ENCODE data around the gene FAM153A.
"Not testable (repeated sequence)": the region's sequence is repeated elsewhere in the genome, so short reads cannot be mapped to it uniquely, and the experiment has no call there.

FAM153A gene

GRCh38 chr5:177782169-177782568, 530 bp downstream of the FAM153A start:
- not testable (repeated sequence) for H3K4me3 Mint-ChIP-seq; H3K27ac Mint-ChIP-seq; H3K27me3 Mint-ChIP-seq (ENCODE audit: low read depth); H3K9me3 Mint-ChIP-seq; H3K36me3 Mint-ChIP-seq (ENCODE audit: low read depth); H3K4me1 Mint-ChIP-seq (ENCODE audit: low read depth)

GRCh38 chr5:177771206-177771605, 11.5 kb downstream of the FAM153A start:
- H3K36me3 Mint-ChIP-seq (ENCODE audit: low read depth); H3K4me1 Mint-ChIP-seq (ENCODE audit: low read depth); H3K27ac Mint-ChIP-seq; H3K4me3 Mint-ChIP-seq; H3K9me3 Mint-ChIP-seq; H3K27me3 Mint-ChIP-seq (ENCODE audit: low read depth): not testable (repeated sequence)

GRCh38 chr5:177770646-177771045, 12.1 kb downstream of the FAM153A start:
- not testable (repeated sequence) for H3K4me1 Mint-ChIP-seq (ENCODE audit: low read depth); H3K9me3 Mint-ChIP-seq; H3K36me3 Mint-ChIP-seq (ENCODE audit: low read depth); H3K4me3 Mint-ChIP-seq; H3K27ac Mint-ChIP-seq; H3K27me3 Mint-ChIP-seq (ENCODE audit: low read depth)

- H3K27me3 Mint-ChIP-seq (ENCODE audit: low read depth); H3K9me3 Mint-ChIP-seq; H3K36me3 Mint-ChIP-seq (ENCODE audit: low read depth); H3K4me3 Mint-ChIP-seq; H3K4me1 Mint-ChIP-seq (ENCODE audit: low read depth); H3K27ac Mint-ChIP-seq: not testable (repeated sequence)
Measured at GRCh38 chr5:177763737-177764508, 18.8 kb downstream of the FAM153A start.

- H3K9me3 Mint-ChIP-seq; H3K36me3 Mint-ChIP-seq (ENCODE audit: low read depth); H3K27ac Mint-ChIP-seq; H3K27me3 Mint-ChIP-seq (ENCODE audit: low read depth); H3K4me1 Mint-ChIP-seq (ENCODE audit: low read depth); H3K4me3 Mint-ChIP-seq: not testable (repeated sequence)
Measured at GRCh38 chr5:177760954-177761353, 21.7 kb downstream of the FAM153A start.

GRCh38 chr5:177747354-177747753, 35.3 kb downstream of the FAM153A start:
- not testable (repeated sequence) for H3K27ac Mint-ChIP-seq; H3K4me3 Mint-ChIP-seq; H3K36me3 Mint-ChIP-seq (ENCODE audit: low read depth); H3K27me3 Mint-ChIP-seq (ENCODE audit: low read depth); H3K9me3 Mint-ChIP-seq; H3K4me1 Mint-ChIP-seq (ENCODE audit: low read depth)

- H3K4me1 Mint-ChIP-seq (ENCODE audit: low read depth); H3K27me3 Mint-ChIP-seq (ENCODE audit: low read depth); H3K4me3 Mint-ChIP-seq; H3K27ac Mint-ChIP-seq; H3K36me3 Mint-ChIP-seq (ENCODE audit: low read depth); H3K9me3 Mint-ChIP-seq: not testable (repeated sequence)
Measured at GRCh38 chr5:177724858-177725257, 57.8 kb downstream of the FAM153A start.

GRCh38 chr5:177723831-177724485, 58.7 kb downstream of the FAM153A start:
- H3K4me3 Mint-ChIP-seq, H3K9me3 Mint-ChIP-seq, H3K27ac Mint-ChIP-seq: not testable (repeated sequence)

GRCh38 chr5:177722829-177723228, 59.9 kb downstream of the FAM153A start:
- H3K4me3 Mint-ChIP-seq; H3K4me1 Mint-ChIP-seq (ENCODE audit: low read depth); H3K36me3 Mint-ChIP-seq (ENCODE audit: low read depth); H3K27me3 Mint-ChIP-seq (ENCODE audit: low read depth); H3K27ac Mint-ChIP-seq; H3K9me3 Mint-ChIP-seq: not testable (repeated sequence)

More at GRCh38 chr5:177723831-177724485, 58.7 kb downstream of the FAM153A start:
- H3K36me3 Mint-ChIP-seq (ENCODE audit: low read depth); H3K4me1 Mint-ChIP-seq (ENCODE audit: low read depth); H3K27me3 Mint-ChIP-seq (ENCODE audit: low read depth): not testable (repeated sequence)

GRCh38 chr5:177719989-177720388, 62.7 kb downstream of the FAM153A start:
- not testable (repeated sequence) for H3K36me3 Mint-ChIP-seq (ENCODE audit: low read depth); H3K9me3 Mint-ChIP-seq; H3K4me3 Mint-ChIP-seq; H3K27me3 Mint-ChIP-seq (ENCODE audit: low read depth); H3K27ac Mint-ChIP-seq; H3K4me1 Mint-ChIP-seq (ENCODE audit: low read depth)

- not testable (repeated sequence) for H3K27me3 Mint-ChIP-seq (ENCODE audit: low read depth); H3K36me3 Mint-ChIP-seq (ENCODE audit: low read depth); H3K4me1 Mint-ChIP-seq (ENCODE audit: low read depth); H3K4me3 Mint-ChIP-seq; H3K9me3 Mint-ChIP-seq; H3K27ac Mint-ChIP-seq
Measured at GRCh38 chr5:177715423-177715822, 67.3 kb downstream of the FAM153A start.

- not testable (repeated sequence) for H3K4me1 Mint-ChIP-seq (ENCODE audit: low read depth); H3K27ac Mint-ChIP-seq; H3K27me3 Mint-ChIP-seq (ENCODE audit: low read depth); H3K9me3 Mint-ChIP-seq; H3K36me3 Mint-ChIP-seq (ENCODE audit: low read depth); H3K4me3 Mint-ChIP-seq
Measured at GRCh38 chr5:177696100-177696499, 86.6 kb downstream of the FAM153A start.

- not testable (repeated sequence) for H3K9me3 Mint-ChIP-seq; H3K4me1 Mint-ChIP-seq (ENCODE audit: low read depth); H3K27ac Mint-ChIP-seq; H3K4me3 Mint-ChIP-seq; H3K27me3 Mint-ChIP-seq (ENCODE audit: low read depth); H3K36me3 Mint-ChIP-seq (ENCODE audit: low read depth)
Measured at GRCh38 chr5:177695356-177695930, 87.3 kb downstream of the FAM153A start.

GRCh38 chr5:177694518-177694835, 88.2 kb downstream of the FAM153A start:
- not testable (repeated sequence) for H3K4me1 Mint-ChIP-seq (ENCODE audit: low read depth); H3K9me3 Mint-ChIP-seq; H3K27me3 Mint-ChIP-seq (ENCODE audit: low read depth); H3K36me3 Mint-ChIP-seq (ENCODE audit: low read depth); H3K27ac Mint-ChIP-seq; H3K4me3 Mint-ChIP-seq

- H3K4me1 Mint-ChIP-seq (ENCODE audit: low read depth); H3K27me3 Mint-ChIP-seq (ENCODE audit: low read depth); H3K9me3 Mint-ChIP-seq; H3K27ac Mint-ChIP-seq; H3K4me3 Mint-ChIP-seq; H3K36me3 Mint-ChIP-seq (ENCODE audit: low read depth): not testable (repeated sequence)
Measured at GRCh38 chr5:177693671-177694517, 88.8 kb downstream of the FAM153A start.

Data from T-helper 1 cell treated with Interleukin-12 subunit alpha and Interleukin-12 subunit beta and Interleukin-4 antibody, amounts not matched to agents 30 μg/mL and 1 μg/mL, for 36 hours (primary cell).